SK-N-SH treated with all-trans-retinoic acid at 6 μM for 48 hours (cell line): Measurements from ENCODE around the gene PDE9A.

ENCODE experiments used
- ARNTL ChIP-seq: fragments of 450-650 bp; formaldehyde crosslinking; IDR thresholded peaks from 2 replicates; pipeline ENCODE4 v1.5.0; 2020; ENCODE audit warnings: low read depth, mild to moderate bottlenecking, moderate library complexity, borderline replicate concordance
- CREB5 ChIP-seq: fragments of 250-450 bp; sonication (Bioruptor Pico); IDR thresholded peaks from 2 replicates; pipeline ENCODE4 v1.5.1; 2020; ENCODE audit warnings: low read depth, mild to moderate bottlenecking, moderate library complexity
- CSRNP3 ChIP-seq: fragments of 250-450 bp; sonication (Bioruptor Pico); IDR thresholded peaks from 2 replicates; pipeline ENCODE4 v1.5.1; 2021; ENCODE audit warnings: mild to moderate bottlenecking, moderate library complexity
- GLIS3 ChIP-seq: fragments of 250-450 bp; sonication (Bioruptor Pico); IDR thresholded peaks from 2 replicates; pipeline ENCODE4 v1.5.0; 2020; ENCODE audit warnings: mild to moderate bottlenecking, moderate library complexity
- OSR1 ChIP-seq: fragments of 250-450 bp; sonication (Bioruptor Pico); IDR thresholded peaks from 2 replicates; pipeline ENCODE4 v1.8.0; 2022; ENCODE audit warnings: moderate library complexity, mild to moderate bottlenecking, inconsistent platforms
- PATZ1 ChIP-seq: fragments of 250-450 bp; sonication (Bioruptor Pico); IDR thresholded peaks from 2 replicates; pipeline ENCODE4 v1.8.0; 2020; ENCODE audit warnings: mild to moderate bottlenecking, moderate library complexity, borderline replicate concordance
- RARB ChIP-seq: fragments of 250-450 bp; sonication (Bioruptor Pico); IDR thresholded peaks from 2 replicates; pipeline ENCODE4 v1.8.0; 2021; ENCODE audit warnings: mild to moderate bottlenecking, moderate library complexity
- SNAI2 ChIP-seq: fragments of 250-450 bp; sonication (Bioruptor Pico); IDR thresholded peaks from 2 replicates; pipeline ENCODE4 v1.5.0; 2020; ENCODE audit warnings: mild to moderate bottlenecking, moderate library complexity
- TSHZ2 ChIP-seq: fragments of 250-450 bp; sonication (Bioruptor Pico); IDR thresholded peaks from 2 replicates; pipeline ENCODE4 v1.5.0; 2020; ENCODE audit warnings: mild to moderate bottlenecking, moderate library complexity
- ZFP3 ChIP-seq: fragments of 250-450 bp; sonication (Bioruptor Pico); IDR thresholded peaks from 2 replicates; pipeline ENCODE4 v1.5.0; 2020; ENCODE audit warnings: mild to moderate bottlenecking, moderate library complexity
- ZFP30 ChIP-seq: fragments of 450-650 bp; formaldehyde crosslinking; IDR thresholded peaks from 2 replicates; pipeline ENCODE4 v1.5.0; 2022; ENCODE audit warnings: mild to moderate bottlenecking, moderate library complexity

GRCh38 chr21:42676808-42677207 is 23.4 kb downstream of the PDE9A start:
- no peak for TF ChIP-seq RARB (CRISPR knock-in tag)
- TF ChIP-seq ZFP3 (CRISPR knock-in tag), result no peak
- TF ChIP-seq CSRNP3 (CRISPR knock-in tag), result no peak
- no peak for TF ChIP-seq ZFP30 (CRISPR knock-in tag)
- TF ChIP-seq ARNTL (CRISPR knock-in tag), result no peak
- no peak for TF ChIP-seq GLIS3 (CRISPR knock-in tag)
- no peak for TF ChIP-seq TSHZ2 (CRISPR knock-in tag)
- TF ChIP-seq CREB5 (CRISPR knock-in tag), result no peak
- TF ChIP-seq OSR1 (CRISPR knock-in tag), result no peak
- TF ChIP-seq PATZ1 (CRISPR knock-in tag), result no peak
- no peak for TF ChIP-seq SNAI2 (CRISPR knock-in tag)
